DMS 273 (cell line): Measurements from ENCODE around the gene CD27.
A peak's percentile ranks its signal among the peaks of the same experiment; 100 is the strongest.
"Not testable (repeated sequence)": the region's sequence is repeated elsewhere in the genome, so short reads cannot be mapped to it uniquely, and the experiment has no call there.

Experiments
- DNase-seq: peaks from one replicate; lab custom pipeline; 2025; ENCODE audit not compliant: unreplicated experiment; lab: John Stamatoyannopoulos, UW

The CD27 gene

GRCh38 chr12:6461401-6462233 is 16.9 kb downstream of the CD27 start:
- DNase-seq, result no peak

- DNase-seq, result no peak
These were observed 17.7 kb downstream of the CD27 start for GRCh38 chr12:6462234-6462995.

DNA sequence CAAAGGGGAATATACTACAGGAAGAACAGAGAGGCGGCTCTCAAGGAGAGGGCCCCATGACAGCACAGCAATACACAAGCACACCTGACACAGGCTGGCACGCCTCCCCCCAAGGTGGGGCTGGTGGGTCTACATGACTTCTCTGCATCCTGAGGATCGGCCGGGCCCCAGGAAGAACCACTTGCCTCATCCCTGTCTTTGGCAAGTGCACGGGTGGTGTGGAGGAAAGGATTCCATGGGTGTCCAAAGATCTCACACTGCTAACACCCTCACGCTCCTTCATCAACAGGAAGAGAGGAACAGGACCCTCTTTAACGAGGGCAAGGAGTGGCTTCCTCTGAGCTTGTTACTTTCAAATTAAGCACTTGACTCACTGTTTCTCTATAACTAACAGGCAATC is 18.5 kb downstream of the CD27 start:
- DNase-seq, result no peak

- DNase-seq, result no peak
These were observed 19.1 kb downstream of the CD27 start for GRCh38 chr12:6463858-6464257.

- DNase-seq, result no peak
These were observed 19.8 kb downstream of the CD27 start for GRCh38 chr12:6464531-6464930.

- peak; percentile 79 for DNase-seq
These were observed 20.9 kb downstream of the CD27 start for GRCh38 chr12:6465467-6466183.

DNA sequence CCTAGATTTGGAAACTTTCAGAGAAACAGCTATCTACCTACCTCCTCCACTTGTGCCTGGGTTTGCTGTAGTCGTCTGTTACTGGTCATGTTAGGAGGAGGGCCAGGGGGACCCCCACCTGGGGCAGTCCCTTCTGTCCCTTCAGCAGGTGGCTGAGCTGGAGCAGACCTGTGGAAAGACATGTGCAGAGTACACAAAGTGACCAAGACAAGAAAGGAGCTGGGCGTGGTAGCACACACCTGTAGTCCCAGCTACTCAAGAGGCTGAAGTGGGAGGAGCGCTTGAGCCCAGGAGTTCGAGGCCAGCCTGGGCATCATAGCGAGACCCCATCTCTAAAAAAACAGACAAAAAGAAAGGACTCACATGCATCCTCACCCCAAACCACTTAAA is 21.4 kb downstream of the CD27 start:
- DNase-seq, result no peak

- DNase-seq, result not testable (repeated sequence)
These were observed 22.0 kb downstream of the CD27 start for GRCh38 chr12:6466751-6467150.

DNA sequence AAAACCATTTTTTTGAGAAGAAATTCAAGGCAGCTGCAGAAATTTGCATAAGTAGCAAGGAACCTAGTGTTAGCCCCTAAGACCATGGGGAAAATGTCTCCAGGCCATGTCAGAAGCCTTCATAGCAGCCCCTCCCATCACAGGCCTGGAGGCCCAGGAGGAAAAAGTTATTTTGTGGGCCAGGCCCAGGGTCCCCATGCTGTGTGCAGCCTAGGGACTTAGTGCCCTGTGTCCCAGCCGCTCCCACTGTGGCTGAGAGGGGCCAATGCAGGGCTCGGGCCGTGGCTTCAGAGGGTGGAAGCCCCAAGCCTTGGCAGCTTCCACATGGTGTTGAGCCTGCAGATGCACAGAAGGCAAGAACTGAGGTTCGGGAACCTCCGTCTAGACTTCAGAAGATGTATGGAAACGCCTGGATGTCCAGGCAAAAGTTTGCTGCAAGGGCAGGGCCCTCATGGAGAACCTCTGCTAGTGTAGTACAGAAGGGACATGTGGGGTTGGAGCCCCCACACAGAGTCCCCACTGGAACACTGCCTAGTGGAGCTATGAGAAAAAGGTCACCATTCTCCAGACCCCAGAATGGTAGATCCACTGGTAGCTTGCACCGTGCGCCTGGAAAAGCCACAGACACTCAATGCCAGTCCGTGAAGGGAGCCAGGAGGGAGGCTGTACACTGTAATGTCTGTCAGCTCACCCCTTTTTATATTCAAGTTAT is 23.0 kb downstream of the CD27 start:
- not testable (repeated sequence) for DNase-seq

GRCh38 chr12:6468283-6468575 is 23.5 kb downstream of the CD27 start:
- no peak for DNase-seq

DNA sequence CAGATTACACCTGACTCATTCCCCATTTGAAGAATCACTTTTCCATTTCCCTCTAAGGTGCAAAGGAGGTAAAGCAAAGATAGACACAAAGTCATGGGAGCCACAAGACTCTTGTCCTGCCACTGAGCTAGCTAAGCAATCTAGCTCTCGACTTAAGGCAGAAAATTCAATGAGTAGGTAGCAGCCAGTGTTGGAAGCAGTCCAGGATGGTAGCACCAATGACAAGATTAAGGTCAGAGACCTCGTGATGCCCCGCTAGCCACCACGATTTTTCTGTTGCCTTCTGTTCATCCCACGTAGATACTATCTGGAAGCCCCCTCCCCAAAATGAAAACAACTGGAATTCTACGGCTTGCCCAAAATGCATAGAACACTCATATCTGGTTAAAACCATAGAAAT is 24.3 kb downstream of the CD27 start:
- no peak for DNase-seq

GRCh38 chr12:6469609-6470374 is 25.0 kb downstream of the CD27 start:
- no peak for DNase-seq

GRCh38 chr12:6470375-6471163 is 25.8 kb downstream of the CD27 start, which contains the start of gene VAMP1:
VAMP1 (minus strand) TSS chr12:6470677; CDS start chr12:6470531, 146 bp downstream.
- DNase-seq, result peak; percentile 96

DNA sequence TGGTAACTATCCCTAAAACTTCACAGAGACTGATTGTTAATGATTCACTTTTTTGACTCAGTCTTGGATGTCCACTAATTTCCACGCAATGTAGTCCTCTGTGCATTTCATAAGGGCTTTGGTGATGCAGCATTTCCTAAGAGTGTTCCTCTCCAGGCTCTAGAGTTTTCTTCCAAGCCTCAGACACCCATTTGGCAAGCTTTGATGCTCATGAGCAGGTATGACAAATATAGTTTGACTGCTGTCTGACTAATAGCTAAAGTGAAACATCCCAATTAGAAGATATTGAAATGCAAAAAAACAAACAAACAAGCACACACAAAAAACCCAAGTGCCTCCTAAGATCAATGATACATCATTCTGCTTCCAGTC is 27.2 kb downstream of the CD27 start:
- no peak for DNase-seq

GRCh38 chr12:6472491-6472890 is 27.7 kb downstream of the CD27 start:
- no peak for DNase-seq

DNA sequence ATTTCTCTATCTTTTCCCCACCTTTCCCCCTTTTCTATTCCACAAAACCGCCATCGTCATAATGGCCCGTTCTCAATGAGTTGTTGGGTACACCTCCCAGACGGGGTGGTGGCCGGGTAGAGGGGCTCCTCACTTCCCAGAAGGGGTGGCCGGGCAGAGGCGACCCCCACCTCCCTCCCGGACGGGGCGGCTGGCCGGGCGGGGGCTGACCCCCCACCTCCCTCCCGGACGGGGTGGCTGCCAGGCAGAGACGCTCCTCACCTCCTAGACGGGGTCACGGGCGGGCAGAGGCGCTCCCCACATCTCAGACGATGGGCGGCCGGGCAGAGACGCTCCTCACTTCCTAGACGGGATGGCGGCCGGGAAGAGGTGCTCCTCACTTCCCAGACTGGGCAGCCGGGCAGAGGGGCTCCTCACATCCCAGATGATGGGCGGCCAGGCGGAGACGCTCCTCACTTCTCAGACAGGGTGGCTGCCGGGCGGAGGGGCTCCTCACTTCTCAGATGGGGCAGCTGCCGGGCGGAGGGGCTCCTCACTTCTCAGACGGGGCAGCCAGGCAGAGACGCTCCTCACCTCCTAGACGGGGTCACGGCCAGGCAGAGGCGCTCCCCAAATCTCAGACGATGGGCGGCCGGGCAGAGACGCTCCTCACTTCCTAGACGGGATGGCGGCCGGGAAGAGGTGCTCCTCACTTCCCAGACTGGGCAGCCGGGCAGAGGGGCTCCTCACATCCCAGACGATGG is 30.6 kb downstream of the CD27 start:
- not testable (repeated sequence) for DNase-seq

DNA sequence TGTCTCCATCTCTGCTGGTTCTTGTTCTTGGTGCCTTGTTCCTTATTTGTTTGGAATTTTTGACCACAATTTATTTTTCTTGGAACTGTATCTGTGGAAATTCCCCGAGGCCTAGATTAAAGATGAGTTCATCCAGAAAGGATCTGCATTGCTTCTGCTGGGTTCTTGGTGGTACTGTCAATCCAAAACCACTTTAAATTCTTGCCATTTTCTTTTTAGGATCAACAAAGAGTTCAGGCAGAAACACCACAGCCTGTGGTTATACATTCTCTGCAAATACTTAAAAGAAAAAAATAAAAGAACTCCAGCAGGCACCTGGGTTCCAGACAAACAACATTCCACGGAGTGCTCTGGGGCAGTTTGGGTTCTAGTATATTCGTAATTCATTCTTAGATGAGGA is 31.7 kb downstream of the CD27 start:
- no peak for DNase-seq

- not testable (repeated sequence) for DNase-seq
These were observed 33.0 kb downstream of the CD27 start for GRCh38 chr12:6477601-6478377.
